ENCODE results near the gene NNMT.

NNMT gene

GRCh38 chr11:114295676-114296604, at the start of gene NNMT:
NNMT (plus strand) TSS chr11:114296399; CDS start chr11:114296557, 158 bp downstream.
- H3K4me3 Mint-ChIP-seq = no peak within 1 kb of the TSS
- no peaks in the 10 kb centered on the region for H3K36me3 Mint-ChIP-seq
- DNase-seq (ENCODE audit: low spot score in 2 of 2) (no peak), ATAC-seq (no peak)
- peaks cover 6% of the 10 kb centered on the region for H3K9me3 Mint-ChIP-seq
- no peaks in the 10 kb centered on the region for H3K4me1 Mint-ChIP-seq
- H3K27ac Mint-ChIP-seq = no peak within 1 kb of the TSS

DNA sequence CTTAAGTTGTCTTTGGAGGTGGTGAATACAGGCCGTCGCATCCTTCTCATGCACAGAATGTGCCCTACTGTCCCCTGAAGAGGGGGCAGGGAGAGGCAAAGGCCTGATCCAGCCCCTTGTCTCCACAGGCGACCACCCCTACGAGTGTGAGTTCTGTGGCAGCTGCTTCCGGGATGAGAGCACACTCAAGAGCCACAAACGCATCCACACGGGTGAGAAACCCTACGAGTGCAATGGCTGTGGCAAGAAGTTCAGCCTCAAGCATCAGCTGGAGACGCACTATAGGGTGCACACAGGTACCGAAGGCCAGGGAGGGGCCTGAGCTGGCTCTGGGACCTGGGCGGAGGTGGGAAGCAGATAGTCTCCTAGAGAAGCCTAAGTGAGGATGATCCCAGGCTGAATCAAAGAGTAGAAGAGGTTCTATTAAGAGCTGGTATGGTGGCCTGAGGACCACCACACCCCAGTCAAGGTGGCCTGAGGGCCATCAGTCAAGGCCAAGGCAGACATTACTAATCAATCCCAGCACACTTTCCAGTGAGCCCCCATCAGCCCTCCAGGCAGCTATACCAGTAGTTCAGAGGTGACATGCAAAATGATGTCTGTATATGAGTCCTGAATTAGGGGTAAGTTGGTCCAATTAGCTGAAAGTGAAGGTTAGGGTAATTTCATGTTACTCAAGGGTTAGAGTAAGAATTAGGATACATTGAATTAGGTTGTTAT, 49.0 kb upstream of the NNMT start:
- H3K36me3 Mint-ChIP-seq = peaks cover 94% of the 10 kb centered on the region
- DNase-seq (ENCODE audit: low spot score in 2 of 2) = no peak

DNA sequence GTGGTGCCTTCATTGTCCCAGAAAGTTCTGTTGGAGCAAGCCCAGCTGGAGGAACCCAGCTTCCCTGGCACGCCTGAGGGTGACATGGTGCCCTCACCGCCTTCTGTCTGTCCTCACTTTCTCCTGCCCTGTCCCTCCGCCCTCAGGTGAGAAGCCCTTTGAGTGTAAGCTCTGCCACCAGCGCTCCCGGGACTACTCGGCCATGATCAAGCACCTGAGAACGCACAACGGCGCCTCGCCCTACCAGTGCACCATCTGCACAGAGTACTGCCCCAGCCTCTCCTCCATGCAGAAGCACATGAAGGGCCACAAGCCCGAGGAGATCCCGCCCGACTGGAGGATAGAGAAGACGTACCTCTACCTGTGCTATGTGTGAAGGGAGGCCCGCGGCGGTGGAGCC, 46.0 kb upstream of the NNMT start:
- no peaks in the 10 kb centered on the region for H3K9me3 Mint-ChIP-seq
- no peak overlapping the region for H3K4me3 Mint-ChIP-seq
- peak overlapping the region; percentile 68 for H3K27ac Mint-ChIP-seq
- no peak for ATAC-seq
- peaks cover 97% of the 10 kb centered on the region for H3K36me3 Mint-ChIP-seq
- no peak for DNase-seq (ENCODE audit: low spot score in 2 of 2)
- peaks cover 18% of the 10 kb centered on the region for H3K4me1 Mint-ChIP-seq

More for the DNA sequence above, 49.0 kb upstream of the NNMT start:
- ATAC-seq = no peak
- H3K4me1 Mint-ChIP-seq = peaks cover 18% of the 10 kb centered on the region
- H3K9me3 Mint-ChIP-seq = no peaks in the 10 kb centered on the region
- no peak overlapping the region for H3K4me3 Mint-ChIP-seq
- peak overlapping the region; percentile 12 for H3K27ac Mint-ChIP-seq

- Mint-ChIP-seq H3K9me3 (no peaks in the 10 kb centered on the region), H3K27ac (peak overlapping the region; percentile 78), H3K4me1 (peaks cover 13% of the 10 kb centered on the region), H3K36me3 (peaks cover 97% of the 10 kb centered on the region), H3K4me3 (no peak overlapping the region)
- ATAC-seq (no peak), DNase-seq (ENCODE audit: low spot score in 2 of 2) (no peak)
Measured at GRCh38 chr11:114250993-114251814, 45.0 kb upstream of the NNMT start.

- Mint-ChIP-seq H3K36me3 (peaks cover 97% of the 10 kb centered on the region), H3K4me3 (no peak overlapping the region), H3K4me1 (peaks cover 15% of the 10 kb centered on the region), H3K27ac (peak overlapping the region; percentile 78), H3K9me3 (no peaks in the 10 kb centered on the region)
- ATAC-seq (no peak), DNase-seq (ENCODE audit: low spot score in 2 of 2) (no peak)
Measured at GRCh38 chr11:114251815-114252337, 44.3 kb upstream of the NNMT start.

DNA sequence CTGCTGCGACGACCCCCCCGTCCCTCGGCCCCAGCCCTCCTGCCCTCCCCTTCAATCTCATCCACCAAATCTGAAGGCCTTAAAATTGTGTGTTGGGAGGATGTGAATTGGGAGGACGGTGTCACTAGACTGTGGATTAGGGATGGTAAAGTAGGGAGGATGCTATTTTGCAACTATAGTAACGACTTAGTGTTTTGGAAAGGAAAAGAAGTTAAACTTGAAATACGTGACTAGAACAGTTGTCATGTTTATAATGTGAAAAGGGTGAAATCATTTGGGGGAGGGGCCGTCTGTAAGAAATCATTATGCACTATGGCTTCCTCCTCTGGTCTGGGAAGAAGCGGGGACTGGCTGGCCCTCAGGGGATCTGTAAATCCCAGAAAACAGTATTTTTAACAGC, 43.4 kb upstream of the NNMT start:
- Mint-ChIP-seq H3K36me3 (peaks cover 96% of the 10 kb centered on the region), H3K4me3 (no peak overlapping the region), H3K9me3 (no peaks in the 10 kb centered on the region), H3K27ac (peak overlapping the region; percentile 78), H3K4me1 (peaks cover 15% of the 10 kb centered on the region)
- ATAC-seq (no peak), DNase-seq (ENCODE audit: low spot score in 2 of 2) (no peak)

- peaks cover 15% of the 10 kb centered on the region for H3K4me1 Mint-ChIP-seq
- no peak overlapping the region for H3K4me3 Mint-ChIP-seq
- H3K27ac Mint-ChIP-seq = peak overlapping the region; percentile 35
- H3K36me3 Mint-ChIP-seq = peaks cover 93% of the 10 kb centered on the region
- no peak for DNase-seq (ENCODE audit: low spot score in 2 of 2)
- H3K9me3 Mint-ChIP-seq = no peaks in the 10 kb centered on the region
- no peak for ATAC-seq
Measured at GRCh38 chr11:114253771-114254170, 42.4 kb upstream of the NNMT start.

DNA sequence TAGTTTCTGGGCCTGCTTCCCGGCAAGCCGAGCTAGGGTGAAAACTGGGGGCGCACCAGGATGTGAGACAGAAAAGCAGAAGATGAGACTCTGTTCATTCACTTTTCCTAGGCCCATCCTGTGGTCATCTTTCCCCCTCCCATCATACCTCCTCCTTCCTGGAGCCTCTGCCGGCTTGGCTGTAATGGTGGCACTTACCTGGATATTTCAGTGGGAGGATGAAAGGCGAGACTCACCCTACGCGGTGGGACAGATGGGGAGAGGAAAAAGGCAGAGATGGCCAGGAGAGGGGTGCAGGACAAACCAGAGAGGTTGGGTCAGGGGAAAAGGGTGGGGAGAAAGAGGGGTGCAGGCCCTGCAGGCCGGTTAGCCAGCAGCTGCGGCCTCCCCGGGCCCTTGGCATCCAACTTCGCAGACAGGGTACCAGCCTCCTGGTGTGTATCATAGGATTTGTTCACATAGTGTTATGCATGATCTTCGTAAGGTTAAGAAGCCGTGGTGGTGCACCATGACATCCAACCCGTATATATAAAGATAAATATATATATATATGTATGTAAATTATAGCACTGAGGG, 41.5 kb upstream of the NNMT start:
- no peak for DNase-seq (ENCODE audit: low spot score in 2 of 2)
- Mint-ChIP-seq H3K9me3 (no peaks in the 10 kb centered on the region), H3K4me1 (peaks cover 22% of the 10 kb centered on the region), H3K36me3 (peaks cover 94% of the 10 kb centered on the region), H3K4me3 (no peak overlapping the region), H3K27ac (peak overlapping the region; percentile 35)
- no peak for ATAC-seq

- ATAC-seq (no peak), DNase-seq (ENCODE audit: low spot score in 2 of 2) (no peak)
- H3K4me3 Mint-ChIP-seq = no peak overlapping the region
- H3K36me3 Mint-ChIP-seq = peaks cover 91% of the 10 kb centered on the region
- H3K27ac Mint-ChIP-seq = peak overlapping the region; percentile 35
- H3K4me1 Mint-ChIP-seq = peaks cover 25% of the 10 kb centered on the region
- H3K9me3 Mint-ChIP-seq = no peaks in the 10 kb centered on the region
Measured at GRCh38 chr11:114255289-114255688, 40.9 kb upstream of the NNMT start.

- peaks cover 81% of the 10 kb centered on the region for H3K36me3 Mint-ChIP-seq
- no peaks in the 10 kb centered on the region for H3K9me3 Mint-ChIP-seq
- H3K4me1 Mint-ChIP-seq = peaks cover 25% of the 10 kb centered on the region
- no peak for DNase-seq (ENCODE audit: low spot score in 2 of 2)
- peak overlapping the region; percentile 30 for H3K27ac Mint-ChIP-seq
- no peak overlapping the region for H3K4me3 Mint-ChIP-seq
- no peak for ATAC-seq
Measured at GRCh38 chr11:114256176-114256966, 39.8 kb upstream of the NNMT start.

- H3K27ac Mint-ChIP-seq = peak overlapping the region; percentile 30
- H3K36me3 Mint-ChIP-seq = peaks cover 75% of the 10 kb centered on the region
- H3K9me3 Mint-ChIP-seq = no peaks in the 10 kb centered on the region
- H3K4me1 Mint-ChIP-seq = peaks cover 25% of the 10 kb centered on the region
- DNase-seq (ENCODE audit: low spot score in 2 of 2) (no peak), ATAC-seq (no peak)
- no peak overlapping the region for H3K4me3 Mint-ChIP-seq
Measured at GRCh38 chr11:114256967-114257286, 39.3 kb upstream of the NNMT start.

- peak; percentile 51 for ATAC-seq
- peak overlapping the region; percentile 77 for H3K27ac Mint-ChIP-seq
- no peaks in the 10 kb centered on the region for H3K9me3 Mint-ChIP-seq
- no peak for DNase-seq (ENCODE audit: low spot score in 2 of 2)
- H3K4me1 Mint-ChIP-seq = peaks cover 25% of the 10 kb centered on the region
- H3K4me3 Mint-ChIP-seq = no peak overlapping the region
- H3K36me3 Mint-ChIP-seq = peaks cover 65% of the 10 kb centered on the region
Measured at GRCh38 chr11:114257621-114258558, 38.3 kb upstream of the NNMT start.

DNA sequence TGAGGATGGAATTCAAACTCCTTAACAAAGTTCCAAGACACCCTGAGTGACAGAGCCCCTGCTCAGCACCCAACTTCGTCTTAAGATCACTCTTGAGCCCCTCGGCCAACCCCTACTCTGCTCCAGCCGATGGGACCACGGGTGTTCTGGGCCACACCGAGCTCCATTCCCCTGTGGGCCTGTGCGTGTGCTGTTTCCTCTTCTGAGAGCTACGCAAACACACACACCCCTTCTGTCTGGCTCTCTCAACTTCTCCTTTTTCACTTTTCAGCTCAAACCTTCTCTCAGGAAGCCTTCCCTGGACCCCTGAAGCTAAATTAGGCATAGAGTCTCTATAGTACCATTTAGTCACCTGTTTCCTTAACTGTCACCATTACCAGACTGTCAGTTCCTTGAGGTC, 37.5 kb upstream of the NNMT start:
- H3K9me3 Mint-ChIP-seq = no peaks in the 10 kb centered on the region
- DNase-seq (ENCODE audit: low spot score in 2 of 2) (no peak), ATAC-seq (no peak)
- H3K27ac Mint-ChIP-seq = peak overlapping the region; percentile 77
- no peak overlapping the region for H3K4me3 Mint-ChIP-seq
- H3K4me1 Mint-ChIP-seq = peaks cover 25% of the 10 kb centered on the region
- peaks cover 57% of the 10 kb centered on the region for H3K36me3 Mint-ChIP-seq
